ENCODE data around the gene CDH13. TPM values are rescaled to one million over a fixed set of nuclear protein-coding genes. Genes with fewer than 3 reads are reported as not detected.

Gene CDH13
- total RNA-seq, 1 donor from 2014 or later: 45.1 TPM

- H3K27ac Mint-ChIP-seq (ENCODE audit: unreplicated experiment): no peak overlapping the region
- no peak overlapping the region for H3K4me3 Mint-ChIP-seq (ENCODE audit: unreplicated experiment)
- no peaks in the 10 kb centered on the region for H3K36me3 Mint-ChIP-seq (ENCODE audit: low read depth)
- H3K9me3 Mint-ChIP-seq (ENCODE audit: low read depth): no peaks in the 10 kb centered on the region
- H3K4me1 Mint-ChIP-seq (ENCODE audit: low read depth): peaks cover 9% of the 10 kb centered on the region
- no peak for DNase-seq (ENCODE audit: low spot score)
- TF ChIP-seq CTCF (IDR thresholded peaks at IDR 0.05): no peak
- no peaks in the 10 kb centered on the region for H3K27me3 Mint-ChIP-seq (ENCODE audit: low read depth)
Observed at GRCh38 chr16:83269048-83269447, 642.3 kb downstream of the CDH13 start.

GRCh38 chr16:83269541-83269940 lies 642.8 kb downstream of the CDH13 start:
- Mint-ChIP-seq H3K36me3 (ENCODE audit: low read depth) (no peaks in the 10 kb centered on the region), H3K4me1 (ENCODE audit: low read depth) (peaks cover 9% of the 10 kb centered on the region), H3K27me3 (ENCODE audit: low read depth) (no peaks in the 10 kb centered on the region), H3K9me3 (ENCODE audit: low read depth) (no peaks in the 10 kb centered on the region), H3K4me3 (ENCODE audit: unreplicated experiment) (no peak overlapping the region), H3K27ac (ENCODE audit: unreplicated experiment) (no peak overlapping the region)
- TF ChIP-seq CTCF (IDR thresholded peaks at IDR 0.05): no peak
- DNase-seq (ENCODE audit: low spot score): no peak

GRCh38 chr16:83270061-83270460 lies 643.3 kb downstream of the CDH13 start:
- no peaks in the 10 kb centered on the region for H3K9me3 Mint-ChIP-seq (ENCODE audit: low read depth)
- H3K4me3 Mint-ChIP-seq (ENCODE audit: unreplicated experiment): no peak overlapping the region
- H3K27ac Mint-ChIP-seq (ENCODE audit: unreplicated experiment): no peak overlapping the region
- H3K4me1 Mint-ChIP-seq (ENCODE audit: low read depth): peaks cover 7% of the 10 kb centered on the region
- no peaks in the 10 kb centered on the region for H3K36me3 Mint-ChIP-seq (ENCODE audit: low read depth)
- no peak for TF ChIP-seq CTCF (IDR thresholded peaks at IDR 0.05)
- H3K27me3 Mint-ChIP-seq (ENCODE audit: low read depth): no peaks in the 10 kb centered on the region
- no peak for DNase-seq (ENCODE audit: low spot score)

- no peak for TF ChIP-seq CTCF (IDR thresholded peaks at IDR 0.05)
- H3K4me1 Mint-ChIP-seq (ENCODE audit: low read depth): peaks cover 3% of the 10 kb centered on the region
- H3K4me3 Mint-ChIP-seq (ENCODE audit: unreplicated experiment): no peak overlapping the region
- H3K27ac Mint-ChIP-seq (ENCODE audit: unreplicated experiment): no peak overlapping the region
- H3K36me3 Mint-ChIP-seq (ENCODE audit: low read depth): no peaks in the 10 kb centered on the region
- no peaks in the 10 kb centered on the region for H3K9me3 Mint-ChIP-seq (ENCODE audit: low read depth)
- no peaks in the 10 kb centered on the region for H3K27me3 Mint-ChIP-seq (ENCODE audit: low read depth)
- DNase-seq (ENCODE audit: low spot score): no peak
Observed at GRCh38 chr16:83270640-83271039, 643.9 kb downstream of the CDH13 start.

- TF ChIP-seq CTCF (IDR thresholded peaks at IDR 0.05): no peak
- H3K4me1 Mint-ChIP-seq (ENCODE audit: low read depth): peaks cover 3% of the 10 kb centered on the region
- DNase-seq (ENCODE audit: low spot score): no peak
Observed at GRCh38 chr16:83271123-83271522, 644.4 kb downstream of the CDH13 start.

More at GRCh38 chr16:83271123-83271522, 644.4 kb downstream of the CDH13 start:
- no peaks in the 10 kb centered on the region for H3K9me3 Mint-ChIP-seq (ENCODE audit: low read depth)
- no peaks in the 10 kb centered on the region for H3K36me3 Mint-ChIP-seq (ENCODE audit: low read depth)
- H3K4me3 Mint-ChIP-seq (ENCODE audit: unreplicated experiment): no peak overlapping the region
- no peaks in the 10 kb centered on the region for H3K27me3 Mint-ChIP-seq (ENCODE audit: low read depth)
- H3K27ac Mint-ChIP-seq (ENCODE audit: unreplicated experiment): no peak overlapping the region
